ENCODE measurements around the gene ARFGEF3.

Gene ARFGEF3

GRCh38 chr6:138307816-138308730 lies 146.3 kb downstream of the ARFGEF3 start:
- no peak for DNase-seq (ENCODE audit: low spot score)

- DNase-seq (ENCODE audit: low spot score): no peak
These were observed 147.0 kb downstream of the ARFGEF3 start for GRCh38 chr6:138308731-138309110.

- DNase-seq (ENCODE audit: low spot score): no peak
These were observed 148.0 kb downstream of the ARFGEF3 start for GRCh38 chr6:138309695-138310094.

GRCh38 chr6:138310294-138310693 lies 148.6 kb downstream of the ARFGEF3 start:
- DNase-seq (ENCODE audit: low spot score): no peak

GRCh38 chr6:138310821-138311220 lies 149.1 kb downstream of the ARFGEF3 start:
- DNase-seq (ENCODE audit: low spot score): no peak

GRCh38 chr6:138311268-138311667 lies 149.5 kb downstream of the ARFGEF3 start:
- DNase-seq (ENCODE audit: low spot score): no peak

- no peak for DNase-seq (ENCODE audit: low spot score)
These were observed 157.1 kb downstream of the ARFGEF3 start for GRCh38 chr6:138318741-138319375.

- no peak for DNase-seq (ENCODE audit: low spot score)
These were observed 160.2 kb downstream of the ARFGEF3 start for GRCh38 chr6:138321934-138322333.

GRCh38 chr6:138323821-138324220 lies 162.1 kb downstream of the ARFGEF3 start:
- no peak for DNase-seq (ENCODE audit: low spot score)

- DNase-seq (ENCODE audit: low spot score): no peak
These were observed 166.5 kb downstream of the ARFGEF3 start for GRCh38 chr6:138328210-138328609.

GRCh38 chr6:138330763-138331162 lies 169.0 kb downstream of the ARFGEF3 start:
- no peak for DNase-seq (ENCODE audit: low spot score)

- DNase-seq (ENCODE audit: low spot score): no peak
These were observed 169.7 kb downstream of the ARFGEF3 start for GRCh38 chr6:138331444-138331843.

GRCh38 chr6:138331984-138332383 lies 170.2 kb downstream of the ARFGEF3 start:
- DNase-seq (ENCODE audit: low spot score): no peak

GRCh38 chr6:138334000-138334399 lies 172.3 kb downstream of the ARFGEF3 start:
- no peak for DNase-seq (ENCODE audit: low spot score)

GRCh38 chr6:138334963-138335362 lies 173.2 kb downstream of the ARFGEF3 start:
- DNase-seq (ENCODE audit: low spot score): no peak

GRCh38 chr6:138336221-138336620 lies 174.5 kb downstream of the ARFGEF3 start:
- DNase-seq (ENCODE audit: low spot score): no peak

- DNase-seq (ENCODE audit: low spot score): no peak
These were observed 175.3 kb downstream of the ARFGEF3 start for GRCh38 chr6:138337076-138337475.

GRCh38 chr6:138339024-138339423 lies 177.3 kb downstream of the ARFGEF3 start:
- no peak for DNase-seq (ENCODE audit: low spot score)

GRCh38 chr6:138341176-138341575 lies 179.4 kb downstream of the ARFGEF3 start:
- DNase-seq (ENCODE audit: low spot score): no peak

GRCh38 chr6:138343112-138343511 lies 181.4 kb downstream of the ARFGEF3 start:
- DNase-seq (ENCODE audit: low spot score): no peak

- no peak for DNase-seq (ENCODE audit: low spot score)
These were observed 184.0 kb downstream of the ARFGEF3 start for GRCh38 chr6:138345565-138346285.

- no peak for DNase-seq (ENCODE audit: low spot score)
These were observed 184.8 kb downstream of the ARFGEF3 start for GRCh38 chr6:138346302-138347195.
